Fibroblast of peridontal ligament (primary cell): ENCODE data around the gene VDAC1.

Experiments used
- DNase-seq: peaks from one replicate; pipeline ENCODE4 v3.0.0-alpha.2; 2010; ENCODE audit errors: extremely low read depth

VDAC1 gene

DNA sequence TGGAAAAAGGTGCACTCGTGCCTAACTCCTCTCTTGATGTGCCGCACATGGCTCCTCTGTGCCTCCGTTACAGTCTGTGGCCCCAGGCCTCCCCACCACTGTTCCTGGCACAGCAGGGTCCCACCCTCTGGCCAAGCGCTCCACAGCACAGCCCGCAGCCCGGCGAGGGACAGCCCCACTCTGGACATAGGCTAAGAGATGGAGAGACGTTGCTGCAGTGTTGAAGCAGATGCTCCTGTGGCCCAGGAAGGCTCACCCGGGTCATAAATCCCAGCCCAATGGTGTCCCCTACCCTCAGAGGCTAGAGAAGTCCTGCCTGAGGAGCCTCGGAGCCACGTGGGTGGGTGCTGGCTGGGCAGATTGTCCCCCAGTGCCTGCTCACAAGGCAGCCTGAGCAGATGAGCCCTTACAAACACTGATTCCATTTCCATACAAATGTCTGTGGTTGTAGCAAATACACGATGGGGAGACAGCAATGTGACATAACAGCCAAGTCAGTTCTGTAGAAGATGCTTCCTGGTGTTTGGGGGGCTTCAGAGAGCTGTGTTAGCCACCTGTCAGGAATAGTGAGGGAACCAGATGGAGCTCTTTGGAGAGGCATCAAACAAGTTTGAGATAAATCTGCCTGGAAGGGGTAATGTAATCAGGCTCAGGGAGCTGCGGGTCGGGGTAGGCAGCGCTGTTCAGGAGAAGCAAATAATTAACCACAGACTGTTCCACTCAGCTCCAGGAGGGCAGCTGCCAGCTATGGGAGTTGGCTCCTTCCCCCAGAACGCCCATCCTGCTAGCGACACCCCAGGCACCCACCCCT is 78.1 kb downstream of the VDAC1 start:
- DNase-seq, result no peak

DNA sequence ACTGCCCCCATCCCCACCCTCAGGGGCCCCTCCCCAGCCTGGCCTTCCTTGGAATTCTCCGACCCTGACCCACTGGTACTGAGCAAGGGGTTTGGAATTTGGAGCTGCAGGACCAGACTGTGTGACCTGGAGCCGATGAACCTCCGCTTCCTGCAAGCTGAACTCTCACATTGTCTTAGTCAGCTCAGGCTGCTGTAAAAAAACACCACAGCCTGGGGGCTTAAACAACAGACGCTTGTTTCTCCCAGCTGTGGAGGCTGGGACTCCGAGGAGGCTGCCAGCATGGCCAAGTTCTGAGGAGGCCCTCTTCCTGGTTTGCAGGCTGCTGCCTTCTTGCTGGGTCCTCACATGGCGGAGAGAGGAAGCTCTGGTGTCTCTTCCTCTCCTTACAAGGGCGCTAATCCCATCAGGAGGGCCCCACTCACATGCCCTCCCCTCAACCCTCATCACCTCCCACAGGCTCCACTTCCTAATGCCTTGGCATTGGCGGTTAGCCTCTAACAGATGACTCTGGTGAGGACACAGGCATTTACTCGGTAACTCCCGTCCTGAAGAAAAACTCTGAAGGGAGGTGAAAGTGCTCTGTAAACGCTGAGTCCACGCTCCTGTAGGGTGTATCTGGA is 78.8 kb downstream of the VDAC1 start:
- DNase-seq, result no peak

DNA sequence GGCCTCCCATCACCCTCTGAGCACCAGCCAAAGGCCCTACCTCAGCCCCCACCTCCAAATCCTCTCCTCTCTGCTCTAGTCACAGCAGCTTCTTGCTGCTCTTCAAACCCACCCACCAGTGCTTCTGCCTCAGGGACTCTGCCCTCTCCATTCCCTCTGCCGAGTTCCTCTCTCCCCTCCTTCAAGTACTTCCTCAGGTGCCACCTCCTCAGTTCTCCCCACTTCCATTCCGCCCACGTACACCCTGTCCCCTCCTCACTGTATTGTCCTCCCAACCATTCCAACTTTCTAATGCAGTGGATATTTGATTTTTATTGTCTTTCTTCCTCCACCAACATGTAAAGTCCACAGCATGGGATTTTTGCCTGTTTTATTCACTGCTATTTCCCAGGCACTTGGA is 79.5 kb downstream of the VDAC1 start:
- DNase-seq, result no peak

DNA sequence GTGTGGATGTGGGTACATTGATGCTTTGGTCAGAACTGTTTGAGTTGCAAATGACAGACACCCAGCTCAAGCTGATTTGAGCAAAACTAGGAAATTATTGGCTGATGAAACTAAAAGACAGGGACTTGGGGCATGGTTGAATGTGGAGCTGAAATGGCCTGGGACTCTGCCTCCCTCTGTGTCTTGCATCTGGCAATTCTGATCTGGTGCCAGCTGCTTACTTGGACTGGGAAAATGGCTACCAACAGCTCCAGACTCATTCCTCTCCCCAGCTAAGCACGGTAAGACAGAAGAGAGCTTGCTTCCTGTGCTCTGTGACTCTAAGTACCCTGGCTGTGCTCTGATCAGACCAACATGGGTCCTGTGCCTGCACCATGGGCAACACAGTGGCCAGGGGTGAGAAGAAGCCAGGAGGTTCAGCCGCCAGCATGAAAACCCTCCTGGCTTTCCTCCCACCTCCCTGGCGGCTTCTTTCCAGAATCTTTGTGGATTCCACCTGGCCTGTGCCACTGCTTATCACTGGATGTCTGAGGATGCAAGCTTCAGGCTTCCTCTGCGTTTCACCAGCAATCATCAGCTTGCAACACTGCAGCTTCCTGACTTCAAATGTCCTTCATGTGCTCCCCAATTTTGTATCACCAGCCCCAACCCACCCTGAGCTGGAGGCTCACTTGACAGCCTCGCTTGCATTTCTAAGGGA is 80.4 kb downstream of the VDAC1 start:
- DNase-seq, result no peak

DNA sequence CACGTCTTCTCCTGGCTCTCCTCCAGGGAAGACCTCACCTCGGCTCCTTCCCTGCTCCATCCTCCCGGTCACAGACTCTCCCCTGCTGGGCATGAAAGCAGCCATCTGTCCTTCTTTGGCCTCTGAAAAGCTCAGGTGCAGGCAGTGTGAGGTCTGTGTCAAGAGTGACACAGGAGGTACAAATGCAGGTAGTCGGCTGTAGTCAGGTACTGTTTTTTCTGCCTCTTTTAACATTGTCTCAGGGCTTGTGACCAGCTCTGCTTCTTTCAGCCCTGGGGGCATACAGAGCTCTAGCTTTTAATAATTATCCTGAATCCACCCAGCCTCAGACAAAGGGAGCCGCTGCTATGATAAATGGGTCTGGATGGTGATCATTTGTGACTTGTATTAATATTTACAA is 82.8 kb downstream of the VDAC1 start:
- DNase-seq, result no peak
